ENCODE data around the gene C16orf46. TPM values are rescaled to one million over a fixed set of nuclear protein-coding genes. Genes with fewer than 3 reads are reported as not detected.
A peak's percentile ranks its signal among the peaks of the same experiment; 100 is the strongest.

Gene C16orf46
- total and polyA plus RNA-seq, 2 of the 13 experiments (the other 11 are each of a cell fraction or from before 2014, with no cell fraction given): 0.38 to 0.55 TPM

- TF ChIP-seq, protein P1, sequence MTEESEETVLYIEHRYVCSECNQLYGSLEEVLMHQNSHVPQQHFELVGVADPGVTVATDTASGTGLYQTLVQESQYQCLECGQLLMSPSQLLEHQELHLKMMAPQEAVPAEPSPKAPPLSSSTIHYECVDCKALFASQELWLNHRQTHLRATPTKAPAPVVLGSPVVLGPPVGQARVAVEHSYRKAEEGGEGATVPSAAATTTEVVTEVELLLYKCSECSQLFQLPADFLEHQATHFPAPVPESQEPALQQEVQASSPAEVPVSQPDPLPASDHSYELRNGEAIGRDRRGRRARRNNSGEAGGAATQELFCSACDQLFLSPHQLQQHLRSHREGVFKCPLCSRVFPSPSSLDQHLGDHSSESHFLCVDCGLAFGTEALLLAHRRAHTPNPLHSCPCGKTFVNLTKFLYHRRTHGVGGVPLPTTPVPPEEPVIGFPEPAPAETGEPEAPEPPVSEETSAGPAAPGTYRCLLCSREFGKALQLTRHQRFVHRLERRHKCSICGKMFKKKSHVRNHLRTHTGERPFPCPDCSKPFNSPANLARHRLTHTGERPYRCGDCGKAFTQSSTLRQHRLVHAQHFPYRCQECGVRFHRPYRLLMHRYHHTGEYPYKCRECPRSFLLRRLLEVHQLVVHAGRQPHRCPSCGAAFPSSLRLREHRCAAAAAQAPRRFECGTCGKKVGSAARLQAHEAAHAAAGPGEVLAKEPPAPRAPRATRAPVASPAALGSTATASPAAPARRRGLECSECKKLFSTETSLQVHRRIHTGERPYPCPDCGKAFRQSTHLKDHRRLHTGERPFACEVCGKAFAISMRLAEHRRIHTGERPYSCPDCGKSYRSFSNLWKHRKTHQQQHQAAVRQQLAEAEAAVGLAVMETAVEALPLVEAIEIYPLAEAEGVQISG (CRISPR knock-in tag; IDR thresholded peaks at IDR 0.05): no peak
- TF ChIP-seq ZNF296 (CRISPR knock-in tag; conservative IDR thresholded peaks at IDR 0.05) (no peak), NFRKB (IDR thresholded peaks at IDR 0.05) (no peak), ZNF839 (CRISPR knock-in tag; IDR thresholded peaks at IDR 0.05; ENCODE audit: borderline replicate concordance) (no peak), ZNF557 (CRISPR knock-in tag; IDR thresholded peaks at IDR 0.05) (no peak), PAWR (CRISPR knock-in tag; IDR thresholded peaks at IDR 0.05; ENCODE audit: borderline replicate concordance) (no peak)
These were observed 11.8 kb upstream of the C16orf46 start (continued) for GRCh38 chr16:81088836-81089235.

- POLR2A ChIA-PET: interaction anchor here (0.8 kb wide), 1 partner anchor 44 kb away, joined by 4 read pairs; no protein-coding TSS in a partner anchor
These were observed 4.0 kb upstream of the C16orf46 start for GRCh38 chr16:81081014-81081413.

More at GRCh38 chr16:81081014-81081413, 4.0 kb upstream of the C16orf46 start:
- ATAC-seq (no peak), DNase-seq (ENCODE audit: low spot score) (no peak), FAIRE-seq (no peak)
- Histone ChIP-seq H3K36me3 (replicated peaks in 1 of 2; ENCODE audit: control insufficient read depth in 1 of 2, insufficient read depth in 2 of 2, low read length in 2 of 2) (peaks cover 6 to 32% of the 10 kb centered on the region in 2 experiments), H3K4me2 (ENCODE audit: low read depth, low read length) (no peak overlapping the region), H3K27me3 (ENCODE audit: control insufficient read depth in 1 of 2, insufficient read depth in 2 of 2, low read length in 2 of 2) (no peaks in the 10 kb centered on the region; a peak in 1 of 5 replicates), H3K9me3 (ENCODE audit: low read length) (no peaks in the 10 kb centered on the region), H3K4me1 (ENCODE audit: insufficient read depth, low read length) (peaks cover 13% of the 10 kb centered on the region), H3K79me2 (ENCODE audit: insufficient read depth, low read length) (no peaks in the 10 kb centered on the region), H3K27ac (ENCODE audit: extremely low read length, insufficient read depth, low read length) (no peak overlapping the region), H3K9ac (ENCODE audit: insufficient read depth, low read depth, low read length) (no peak overlapping the region), H4K20me1 (ENCODE audit: insufficient read depth, low read length) (no peaks in the 10 kb centered on the region), H3K4me3 (replicated peaks in 1 of 3; ENCODE audit: insufficient read depth in 1 of 3, low read depth in 2 of 3, low read length in 3 of 3) (no peak overlapping the region), H2AFZ (ENCODE audit: low read length) (no peak overlapping the region)
- CTCF ChIA-PET (ENCODE audit: low intra/inter-chr PET ratio, low total read pairs): no interaction called here
- TF ChIP-seq ZNF230 (CRISPR knock-in tag; IDR thresholded peaks at IDR 0.05): no peak
- TF ChIP-seq ZBTB39 (CRISPR knock-in tag; IDR thresholded peaks at IDR 0.05): no peak
- no peak for TF ChIP-seq KLF16 (CRISPR knock-in tag; IDR thresholded peaks at IDR 0.05)
- no peak for TF ChIP-seq RCOR2 (CRISPR knock-in tag; IDR thresholded peaks at IDR 0.05)
- TF ChIP-seq CEBPB (IDR thresholded peaks at IDR 0.05; ENCODE audit: borderline replicate concordance, low read depth, low read length): peak; percentile 84
- TF ChIP-seq ZNF383 (CRISPR knock-in tag; IDR thresholded peaks at IDR 0.05; ENCODE audit: borderline replicate concordance): no peak
- TF ChIP-seq ZNF747 (CRISPR knock-in tag; IDR thresholded peaks at IDR 0.05; ENCODE audit: borderline replicate concordance): no peak
- intact Hi-C loops (cut with micrococcal nuclease; ENCODE audit: unreplicated experiment) (no loop called here), in situ Hi-C loops (cut with HindIII; ENCODE audit: extremely low pct_ligation_motif_present, low pct_unique_long_range_greater_than_20kb) (no loop called here)
- no TSS peak for BruUV-seq (replicated peaks)
- WGBS (ENCODE audit: low lambda C conversion rate): 96% methylated on average over 4 of the region's 4 CpGs

Data from HepG2 (cell line).